ENCODE results near the gene TNIK.

The TNIK gene

GRCh38 chr3:171283183-171283847, 176.9 kb downstream of the TNIK start:
- no peak for DNase-seq (ENCODE audit: low read depth in 2 of 2)

GRCh38 chr3:171282041-171282440, 178.2 kb downstream of the TNIK start:
- DNase-seq (ENCODE audit: low read depth in 2 of 2), result no peak

DNA sequence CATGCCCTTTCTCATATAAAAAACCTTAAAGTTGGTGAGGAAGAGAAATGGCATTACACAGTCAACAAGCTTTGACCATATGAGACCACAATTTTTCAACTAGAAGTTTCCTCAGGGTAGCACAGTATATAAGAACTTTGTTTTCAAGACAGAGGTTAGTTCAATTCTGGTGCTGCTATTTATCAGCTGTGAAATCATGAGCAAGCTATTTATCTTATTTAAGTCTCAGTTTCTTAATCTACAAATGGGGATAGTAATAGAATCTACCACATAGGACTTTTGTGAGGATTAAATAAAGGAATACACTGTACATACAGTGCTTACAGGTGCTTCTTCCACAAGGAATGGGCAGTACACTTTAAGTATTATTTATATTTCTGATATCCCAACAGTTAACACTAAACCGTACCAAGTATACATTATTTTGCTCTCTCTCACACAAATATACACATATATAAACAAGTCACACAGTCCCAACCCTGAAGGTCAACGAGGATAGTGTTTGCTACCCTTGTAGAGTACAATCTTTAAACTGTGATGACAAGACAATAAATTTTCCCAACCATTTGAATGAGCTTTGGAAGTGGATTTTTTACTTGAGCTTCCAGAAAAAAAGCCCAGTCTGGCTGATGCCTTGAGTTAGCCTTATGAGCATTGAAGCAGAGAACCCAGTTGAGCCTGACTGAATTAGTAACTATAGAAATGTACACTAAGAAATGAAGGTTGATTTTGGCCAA, 178.8 kb downstream of the TNIK start:
- no peak for DNase-seq (ENCODE audit: low read depth in 2 of 2)

- DNase-seq (ENCODE audit: low read depth in 2 of 2), result no peak
These were observed 180.2 kb downstream of the TNIK start for GRCh38 chr3:171279972-171280371.

DNA sequence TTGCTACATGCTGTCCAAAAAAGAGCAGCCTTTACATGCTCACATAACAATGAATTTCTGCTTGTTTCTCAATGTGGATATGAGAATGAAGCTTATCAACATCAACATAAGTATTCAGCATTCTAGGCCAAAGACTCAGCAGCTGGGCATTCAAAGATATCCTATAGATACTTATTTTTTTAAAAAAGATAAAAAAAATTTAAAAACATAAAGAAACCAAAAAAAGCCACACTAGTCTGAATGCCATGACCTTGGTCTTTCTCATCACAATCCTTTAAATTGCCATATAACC, 182.0 kb downstream of the TNIK start:
- no peak for DNase-seq (ENCODE audit: low read depth in 2 of 2)

- no peak for DNase-seq (ENCODE audit: low read depth in 2 of 2)
These were observed 182.5 kb downstream of the TNIK start for GRCh38 chr3:171277456-171278298.

GRCh38 chr3:171276923-171277322, 183.3 kb downstream of the TNIK start:
- no peak for DNase-seq (ENCODE audit: low read depth in 2 of 2)

DNA sequence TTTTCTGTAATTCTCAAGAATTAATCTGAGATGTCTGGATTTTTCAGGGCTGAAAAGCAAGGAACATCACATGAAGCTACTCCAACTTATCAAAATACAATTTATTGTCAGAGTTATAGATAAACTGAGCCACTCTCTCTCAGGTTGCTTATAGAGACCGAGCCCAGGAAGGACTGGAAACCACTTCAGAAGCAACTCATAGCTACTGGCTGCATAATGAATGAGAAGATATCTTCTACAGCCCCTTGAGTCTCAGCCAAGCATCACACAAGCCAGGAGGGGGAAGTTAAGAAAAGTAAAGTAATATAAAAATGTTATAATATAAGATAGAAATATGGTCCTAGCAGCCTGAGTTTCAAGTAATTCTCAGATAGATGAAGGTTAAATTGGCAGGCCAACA, 186.0 kb downstream of the TNIK start:
- DNase-seq (ENCODE audit: low read depth in 2 of 2), result no peak

DNA sequence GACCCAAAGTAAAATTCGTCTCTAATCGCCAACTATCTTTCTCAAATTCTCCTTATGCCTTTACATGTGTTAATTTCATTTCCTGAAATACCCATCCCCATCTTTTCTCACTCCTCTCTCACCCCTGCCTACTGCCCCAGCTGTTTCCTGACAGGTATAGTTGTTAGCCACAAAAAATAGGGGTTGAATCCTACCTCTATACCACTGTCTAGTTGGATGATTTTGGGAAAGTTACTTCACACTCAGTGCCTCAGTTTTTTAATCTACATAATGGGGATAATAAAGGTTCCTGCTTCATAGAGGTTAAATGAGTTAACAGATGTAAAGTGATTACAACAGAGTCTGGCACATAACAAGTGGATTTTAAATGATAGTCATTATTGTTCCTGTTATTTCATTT, 189.7 kb downstream of the TNIK start:
- DNase-seq (ENCODE audit: low read depth in 2 of 2), result no peak

GRCh38 chr3:171269542-171269941, 190.7 kb downstream of the TNIK start:
- DNase-seq (ENCODE audit: low read depth in 2 of 2), result no peak

GRCh38 chr3:171268677-171269076, 191.5 kb downstream of the TNIK start:
- DNase-seq (ENCODE audit: low read depth in 2 of 2), result no peak

- DNase-seq (ENCODE audit: low read depth in 2 of 2), result no peak
These were observed 193.1 kb downstream of the TNIK start for GRCh38 chr3:171267104-171267503.

DNA sequence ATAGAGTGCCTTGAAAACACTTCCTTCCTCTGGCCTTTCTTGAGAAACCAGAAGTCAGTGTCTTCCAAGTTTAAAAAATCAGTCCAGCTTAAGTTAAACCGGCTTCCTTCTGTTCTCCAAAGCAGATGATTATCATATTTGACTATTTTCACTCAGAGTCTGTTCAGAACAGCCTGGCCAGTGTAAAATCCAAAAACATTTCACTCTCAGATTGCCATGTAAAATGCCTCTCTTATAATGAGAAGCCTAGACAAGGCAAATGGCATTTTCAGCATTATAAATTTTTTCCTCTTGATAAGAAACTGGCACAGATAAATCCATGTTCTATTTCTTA, 193.5 kb downstream of the TNIK start:
- no peak for DNase-seq (ENCODE audit: low read depth in 2 of 2)

DNA sequence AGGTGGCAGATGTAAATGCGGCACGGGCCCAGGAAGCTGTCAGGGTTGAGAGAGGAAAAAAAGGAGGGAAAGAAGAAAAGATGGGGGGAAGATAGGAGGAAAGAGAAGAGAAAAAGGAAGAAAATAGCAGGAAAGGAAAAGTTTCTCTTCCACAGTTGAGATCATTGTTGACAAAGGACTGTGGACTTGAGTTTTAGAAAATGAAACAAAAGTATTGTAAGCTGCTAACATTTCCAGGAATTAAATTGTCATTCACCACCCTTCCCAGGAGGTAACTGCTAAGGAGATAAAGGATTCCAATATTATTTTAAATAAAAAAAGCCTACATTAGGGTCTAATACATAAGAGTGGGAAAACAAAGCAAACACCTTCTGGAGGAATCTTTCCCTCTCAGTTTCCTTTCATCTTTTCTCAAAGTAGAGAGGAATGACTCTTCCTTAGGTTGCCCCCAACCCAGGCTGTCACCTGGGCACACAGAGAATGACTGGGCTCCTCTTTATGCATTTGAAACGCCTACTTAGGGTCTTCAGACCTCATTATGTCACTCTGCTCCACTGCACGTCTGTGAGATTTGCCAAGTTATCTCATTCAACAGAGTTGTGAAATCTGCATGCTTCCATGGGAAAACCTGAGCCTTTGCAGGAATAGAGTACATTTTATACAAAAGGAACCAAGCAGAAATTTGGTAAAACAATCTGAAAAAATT, 194.0 kb downstream of the TNIK start:
- DNase-seq (ENCODE audit: low read depth in 2 of 2), result no peak

- DNase-seq (ENCODE audit: low read depth in 2 of 2), result no peak
These were observed 195.4 kb downstream of the TNIK start for GRCh38 chr3:171264758-171265157.

DNA sequence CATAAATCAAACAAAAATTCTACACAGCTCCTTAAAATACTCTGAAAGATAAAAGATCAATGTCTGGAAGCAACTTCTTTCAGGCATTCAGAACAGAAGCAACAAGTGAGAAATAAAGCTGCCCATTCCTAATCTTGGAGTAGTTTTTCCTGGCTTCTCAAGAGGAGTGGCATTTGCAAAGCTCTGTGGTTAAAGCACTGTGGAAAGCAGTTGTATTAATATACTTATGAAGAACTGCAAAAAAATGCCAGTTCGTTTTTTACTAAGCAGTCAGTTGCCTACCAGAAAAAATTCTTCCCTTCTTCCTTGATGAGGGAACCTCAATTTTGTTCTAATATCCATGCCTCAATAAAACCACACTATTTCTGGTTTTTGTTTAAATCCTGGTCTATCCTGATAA, 197.8 kb downstream of the TNIK start:
- DNase-seq (ENCODE audit: low read depth in 2 of 2), result no peak

GRCh38 chr3:171261487-171261886, 198.7 kb downstream of the TNIK start:
- DNase-seq (ENCODE audit: low read depth in 2 of 2), result no peak

- DNase-seq (ENCODE audit: low read depth in 2 of 2), result no peak
These were observed 199.3 kb downstream of the TNIK start for GRCh38 chr3:171260899-171261298.

GRCh38 chr3:171260466-171260865, 199.7 kb downstream of the TNIK start:
- no peak for DNase-seq (ENCODE audit: low read depth in 2 of 2)

GRCh38 chr3:171258316-171258715, 201.9 kb downstream of the TNIK start:
- DNase-seq (ENCODE audit: low read depth in 2 of 2), result no peak

DNA sequence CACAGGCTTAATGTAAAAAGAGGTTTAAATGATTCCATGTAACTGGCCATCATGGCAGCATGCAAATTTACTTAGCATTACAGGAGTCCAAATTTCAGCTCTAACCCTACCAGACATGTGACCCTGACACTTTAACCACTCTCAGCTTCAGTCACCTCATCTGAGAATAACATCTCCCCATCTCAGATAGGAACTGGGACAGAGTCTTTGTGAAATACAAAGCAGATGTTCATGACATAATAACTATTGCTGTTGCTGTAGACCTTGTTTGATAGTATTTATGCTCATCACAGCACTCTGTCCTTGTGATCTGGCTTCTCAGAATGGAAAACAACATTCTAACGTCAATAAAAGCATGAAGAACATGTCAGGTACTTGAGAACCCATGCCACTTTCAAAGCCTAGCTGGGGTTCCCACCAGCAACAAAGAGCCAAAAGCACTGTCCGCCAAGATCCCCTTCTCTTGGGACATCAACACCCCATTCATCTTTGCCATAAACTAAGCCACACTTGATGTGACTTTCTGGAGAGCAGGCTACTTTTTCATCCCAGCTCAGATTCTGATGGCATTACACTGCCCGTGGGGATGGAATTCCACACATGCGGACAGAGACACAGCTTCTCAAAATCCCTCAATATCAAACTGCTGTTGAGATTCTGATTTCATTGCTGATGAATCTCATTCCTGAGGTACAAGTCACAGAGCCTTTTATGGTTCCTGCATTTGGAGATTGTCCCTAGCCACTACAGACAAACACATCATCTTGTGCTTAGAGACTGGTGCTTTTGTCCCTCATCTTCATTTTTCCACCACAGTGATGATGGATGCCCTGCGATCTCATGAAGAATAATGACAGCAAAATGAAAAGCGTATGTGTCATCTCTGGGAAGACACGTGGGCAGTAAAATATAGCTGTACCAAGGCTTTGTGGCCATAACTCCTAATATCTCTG, 202.7 kb downstream of the TNIK start:
- no peak for DNase-seq (ENCODE audit: low read depth in 2 of 2)
